ENCODE data around the gene POLR2M.

POLR2M gene

GRCh38 chr15:57747206-57747896 is 40.8 kb downstream of the POLR2M start:
- CTCF ChIA-PET, result interaction anchor here (4.8 to 12.9 kb wide), 2 partner anchors 16 to 113 kb away, joined by 25 to 93 read pairs; no protein-coding TSS in a partner anchor
- DNase-seq (ENCODE audit: extremely low spot score), result peak; percentile 21
- POLR2A ChIA-PET, result no interaction called here
- no peak for TF ChIP-seq CTCF (IDR thresholded peaks at IDR 0.05; ENCODE audit: control extremely low read depth, extremely low read depth, low read depth, missing control alignments)

GRCh38 chr15:57751177-57751800 is 44.8 kb downstream of the POLR2M start:
- ChIA-PET POLR2A (no interaction called here), CTCF (interaction anchor here (0.6 to 12.9 kb wide), 6 partner anchors 16 to 319 kb away, joined by 3 to 93 read pairs (median 7); partner anchors contain the start of gene POLR2M)
- peak; percentile 26 for DNase-seq (ENCODE audit: extremely low spot score)
- TF ChIP-seq CTCF (IDR thresholded peaks at IDR 0.05; ENCODE audit: control extremely low read depth, extremely low read depth, low read depth, missing control alignments), result peak; percentile 43

- TF ChIP-seq CTCF (IDR thresholded peaks at IDR 0.05; ENCODE audit: control extremely low read depth, extremely low read depth, low read depth, missing control alignments), result no peak
- POLR2A ChIA-PET, result no interaction called here
- DNase-seq (ENCODE audit: extremely low spot score), result no peak
- CTCF ChIA-PET, result interaction anchor here (1.0 to 3.3 kb wide), 2 partner anchors 9 to 108 kb away, joined by 3 to 32 read pairs; no protein-coding TSS in a partner anchor
Measured at GRCh38 chr15:57752436-57752835, 45.9 kb downstream of the POLR2M start.

GRCh38 chr15:57752840-57753239 is 46.3 kb downstream of the POLR2M start:
- no peak for DNase-seq (ENCODE audit: extremely low spot score)
- ChIA-PET POLR2A (no interaction called here), CTCF (interaction anchor here (1.0 kb wide), 1 partner anchor 9 kb away, joined by 3 read pairs; no protein-coding TSS in a partner anchor)
- no peak for TF ChIP-seq CTCF (IDR thresholded peaks at IDR 0.05; ENCODE audit: control extremely low read depth, extremely low read depth, low read depth, missing control alignments)

GRCh38 chr15:57756466-57756865 is 50.0 kb downstream of the POLR2M start:
- no peak for TF ChIP-seq CTCF (IDR thresholded peaks at IDR 0.05; ENCODE audit: control extremely low read depth, extremely low read depth, low read depth, missing control alignments)
- ChIA-PET CTCF (no interaction called here), POLR2A (no interaction called here)
- no peak for DNase-seq (ENCODE audit: extremely low spot score)

- no peak for DNase-seq (ENCODE audit: extremely low spot score)
- POLR2A ChIA-PET, result no interaction called here
- TF ChIP-seq CTCF (IDR thresholded peaks at IDR 0.05; ENCODE audit: control extremely low read depth, extremely low read depth, low read depth, missing control alignments), result no peak
- CTCF ChIA-PET, result interaction anchor here (1.5 kb wide), 1 partner anchor 9 kb away, joined by 4 read pairs; no protein-coding TSS in a partner anchor
Measured at GRCh38 chr15:57758560-57758959, 52.0 kb downstream of the POLR2M start.

Data from GM10248 (cell line).